ENCODE results near the gene SCMH1. TPM values are rescaled to one million over a fixed set of nuclear protein-coding genes. Genes with fewer than 3 reads are reported as not detected.

SCMH1 gene
- polyA plus RNA-seq, 1 of the 3 experiments (the other 2 are of a cell fraction) = 38.5 TPM

GRCh38 chr1:41101950-41102607 lies 140.0 kb downstream of the SCMH1 start:
- H3K4me3 ChIP-seq (ENCODE audit: low read depth in 2 of 2, low read length in 1 of 2) = no peak overlapping the region
- WGBS (ENCODE audit: low lambda C conversion rate) = 63% methylated on average over 2 of the region's 2 CpGs
- H3K9me2 ChIP-seq = no peaks in the 10 kb centered on the region
- H3K79me2 ChIP-seq (ENCODE audit: insufficient read depth) = no peaks in the 10 kb centered on the region; the same call in 1 of the 2 replicates
- H3K4me1 ChIP-seq (ENCODE audit: control insufficient read depth in 1 of 2, insufficient read depth in 2 of 2, low read depth in 1 of 2, low read length in 1 of 2) = peaks cover 11 to 25% of the 10 kb centered on the region in 2 experiments
- CTCF ChIA-PET = interaction anchor here (1.6 to 1.8 kb wide), 2 partner anchors 11 to 21 kb away, joined by 3 read pairs; no protein-coding TSS in a partner anchor
- no peak overlapping the region for H3K9ac ChIP-seq
- H3K9me3 ChIP-seq = no peaks in the 10 kb centered on the region
- peak overlapping the region; percentile 74 to 81; a peak in 3 of 4 replicates for H3K27ac ChIP-seq (ENCODE audit: low read depth in 2 of 2, low read length in 1 of 2)
- peaks cover 22% of the 10 kb centered on the region for H3F3A ChIP-seq (replicated peaks; ENCODE audit: insufficient read depth)
- DNase-seq = peak; percentile 56
- H3K36me3 ChIP-seq (replicated peaks in 1 of 2; ENCODE audit: control insufficient read depth in 1 of 2, insufficient read depth in 2 of 2, low read length in 1 of 2) = peaks cover 0 to 4% of the 10 kb centered on the region in 2 experiments
- H2AFZ ChIP-seq (ENCODE audit: low read depth) = no peak overlapping the region
- 0 out of 2 replicates have a peak, but pooled peaks cover 3% of the 10 kb centered on the region for H4K20me1 ChIP-seq (ENCODE audit: insufficient read depth)
- peak overlapping the region; percentile 53; the same call in 1 of the 2 replicates for H3K4me2 ChIP-seq
- POLR2A ChIA-PET = no interaction called here
- no peaks in the 10 kb centered on the region for H3K27me3 ChIP-seq (ENCODE audit: insufficient read depth)
- TF ChIP-seq CTCF (IDR thresholded peaks at IDR 0.05) = no peak
- no peak for TF ChIP-seq FOXJ3 (CRISPR knock-in tag; IDR thresholded peaks at IDR 0.05)
- peak; percentile 43; the same call in 1 of the 2 replicates for TF ChIP-seq PBX3 (IDR thresholded peaks at IDR 0.05)
- TF ChIP-seq NRF1 (IDR thresholded peaks at IDR 0.05; ENCODE audit: low read depth, low read length) = no peak
- TF ChIP-seq POLR2AphosphoS5 (IDR thresholded peaks at IDR 0.05; ENCODE audit: low read depth, low read length) = no peak
- TF ChIP-seq, protein P1, sequence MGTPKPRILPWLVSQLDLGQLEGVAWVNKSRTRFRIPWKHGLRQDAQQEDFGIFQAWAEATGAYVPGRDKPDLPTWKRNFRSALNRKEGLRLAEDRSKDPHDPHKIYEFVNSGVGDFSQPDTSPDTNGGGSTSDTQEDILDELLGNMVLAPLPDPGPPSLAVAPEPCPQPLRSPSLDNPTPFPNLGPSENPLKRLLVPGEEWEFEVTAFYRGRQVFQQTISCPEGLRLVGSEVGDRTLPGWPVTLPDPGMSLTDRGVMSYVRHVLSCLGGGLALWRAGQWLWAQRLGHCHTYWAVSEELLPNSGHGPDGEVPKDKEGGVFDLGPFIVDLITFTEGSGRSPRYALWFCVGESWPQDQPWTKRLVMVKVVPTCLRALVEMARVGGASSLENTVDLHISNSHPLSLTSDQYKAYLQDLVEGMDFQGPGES (IDR thresholded peaks at IDR 0.05; ENCODE audit: low read depth, low read length) = no peak; the same call in 1 of the 2 replicates
- no peak for TF ChIP-seq USF2 (IDR thresholded peaks at IDR 0.05; ENCODE audit: borderline replicate concordance, low read depth, low read length)
- peak; percentile 62; the same call in 1 of the 2 replicates for TF ChIP-seq RXRA (IDR thresholded peaks at IDR 0.05; ENCODE audit: borderline replicate concordance, low read depth)
- TF ChIP-seq CHD2 (IDR thresholded peaks at IDR 0.05; ENCODE audit: low read length, partially characterized antibody) = peak; percentile 47
- no peak for TF ChIP-seq YY1 (IDR thresholded peaks at IDR 0.05; ENCODE audit: low read depth)
- peak; percentile 76 for TF ChIP-seq MAX (IDR thresholded peaks at IDR 0.05; ENCODE audit: low read depth)
- no peak for TF ChIP-seq SMC3 (IDR thresholded peaks at IDR 0.05; ENCODE audit: low read depth, low read length)
- no peak for TF ChIP-seq EZH2phosphoT487 (IDR thresholded peaks at IDR 0.05; ENCODE audit: borderline replicate concordance, low read depth)
- TF ChIP-seq MEF2A (IDR thresholded peaks at IDR 0.05; ENCODE audit: borderline replicate concordance, low read depth) = no peak; the same call in 1 of the 2 replicates
- peak; percentile 66 for TF ChIP-seq JUND (IDR thresholded peaks at IDR 0.05)
- TF ChIP-seq GATA2 (CRISPR knock-in tag; IDR thresholded peaks at IDR 0.05) = peak; percentile 40
- no peak for TF ChIP-seq SIN3A (IDR thresholded peaks at IDR 0.05; ENCODE audit: borderline replicate concordance, low read depth, low read length)
- peak; percentile 71 to 75; a peak in 3 of 4 replicates for TF ChIP-seq EP300 (IDR thresholded peaks at IDR 0.05; ENCODE audit: borderline replicate concordance in 1 of 2, low read depth in 1 of 2, low read length in 1 of 2)
- TF ChIP-seq, protein P2, sequence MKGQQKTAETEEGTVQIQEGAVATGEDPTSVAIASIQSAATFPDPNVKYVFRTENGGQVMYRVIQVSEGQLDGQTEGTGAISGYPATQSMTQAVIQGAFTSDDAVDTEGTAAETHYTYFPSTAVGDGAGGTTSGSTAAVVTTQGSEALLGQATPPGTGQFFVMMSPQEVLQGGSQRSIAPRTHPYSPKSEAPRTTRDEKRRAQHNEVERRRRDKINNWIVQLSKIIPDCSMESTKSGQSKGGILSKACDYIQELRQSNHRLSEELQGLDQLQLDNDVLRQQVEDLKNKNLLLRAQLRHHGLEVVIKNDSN (IDR thresholded peaks at IDR 0.05; ENCODE audit: borderline replicate concordance, low read depth) = peak; percentile 45; the same call in 1 of the 2 replicates
- TF ChIP-seq RFX5 (IDR thresholded peaks at IDR 0.05; ENCODE audit: low read length) = 0 out of 2 replicates have a peak, but pooled peaks have one; percentile 14
- TF ChIP-seq, protein P3, sequence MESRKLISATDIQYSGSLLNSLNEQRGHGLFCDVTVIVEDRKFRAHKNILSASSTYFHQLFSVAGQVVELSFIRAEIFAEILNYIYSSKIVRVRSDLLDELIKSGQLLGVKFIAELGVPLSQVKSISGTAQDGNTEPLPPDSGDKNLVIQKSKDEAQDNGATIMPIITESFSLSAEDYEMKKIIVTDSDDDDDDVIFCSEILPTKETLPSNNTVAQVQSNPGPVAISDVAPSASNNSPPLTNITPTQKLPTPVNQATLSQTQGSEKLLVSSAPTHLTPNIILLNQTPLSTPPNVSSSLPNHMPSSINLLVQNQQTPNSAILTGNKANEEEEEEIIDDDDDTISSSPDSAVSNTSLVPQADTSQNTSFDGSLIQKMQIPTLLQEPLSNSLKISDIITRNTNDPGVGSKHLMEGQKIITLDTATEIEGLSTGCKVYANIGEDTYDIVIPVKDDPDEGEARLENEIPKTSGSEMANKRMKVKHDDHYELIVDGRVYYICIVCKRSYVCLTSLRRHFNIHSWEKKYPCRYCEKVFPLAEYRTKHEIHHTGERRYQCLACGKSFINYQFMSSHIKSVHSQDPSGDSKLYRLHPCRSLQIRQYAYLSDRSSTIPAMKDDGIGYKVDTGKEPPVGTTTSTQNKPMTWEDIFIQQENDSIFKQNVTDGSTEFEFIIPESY (IDR thresholded peaks at IDR 0.05; ENCODE audit: borderline replicate concordance, low read depth) = peak; percentile 51; the same call in 1 of the 2 replicates
- TF ChIP-seq FOXM1 (IDR thresholded peaks at IDR 0.05; ENCODE audit: low read depth) = 0 out of 2 replicates have a peak, but pooled peaks have one; percentile 14
- TF ChIP-seq NFIC (IDR thresholded peaks at IDR 0.05; ENCODE audit: borderline replicate concordance) = peak; percentile 100

All from SK-N-SH (cell line).